Sigmoid colon (tissue), 4 donors: ENCODE results near the gene HEPHL1.

Source experiments
- CTCF ChIP-seq, 4 experiments: fragments of 450-650 bp in 3 of 4; fragments of 200-600 bp in 1 of 4; IDR thresholded peaks; one replicate each; pipeline ENCODE4 v1.5.1; 2016 to 2019; ENCODE audit warnings: antibody characterized with exemption in 4 of 4, mild to moderate bottlenecking in 3 of 4, moderate library complexity in 2 of 4
- EP300 ChIP-seq, 4 donors: sonication (generic); formaldehyde crosslinking; IDR thresholded peaks; one replicate each; pipeline ENCODE4 v1.6.1; 2017; ENCODE audit warnings: antibody characterized with exemption in 4 of 4
- POLR2A ChIP-seq, 2 donors: fragments of 450-650 bp; IDR thresholded peaks; one replicate each; pipeline ENCODE4 v1.6.1; 2016; ENCODE audit warnings: antibody characterized with exemption in 2 of 2, mild to moderate bottlenecking in 2 of 2, moderate library complexity in 2 of 2
- POLR2AphosphoS5 ChIP-seq, 4 donors: sonication (generic); formaldehyde crosslinking; IDR thresholded peaks; one replicate each; pipeline ENCODE4 v1.6.1; 2017; ENCODE audit warnings: antibody characterized with exemption in 4 of 4

- TF ChIP-seq POLR2AphosphoS5 (IDR thresholded peaks at IDR 0.05) (no peak), CTCF (IDR thresholded peaks at IDR 0.05) (no peak), POLR2A (IDR thresholded peaks at IDR 0.05) (no peak), EP300 (IDR thresholded peaks at IDR 0.05) (no peak)
Measured at GRCh38 chr11:94032066-94032465, 10.9 kb downstream of the HEPHL1 start.
